A673 (cell line): ENCODE results near the gene PAX7.

Experiments used
- CTCF ChIP-seq: fragments of 300-800, 200-600 bp; sonication (generic); conservative IDR thresholded peaks from 2 replicates; pipeline ENCODE4 v1.5.1; 2017; ENCODE audit warnings: low read depth, mild to moderate bottlenecking, antibody characterized with exemption, low read length, moderate library complexity, mixed read lengths
- EZH2 ChIP-seq: fragments of 200-600 bp; sonication (generic); IDR thresholded peaks from 2 replicates; pipeline ENCODE4 v1.6.1; 2017; ENCODE audit warnings: borderline replicate concordance, low read depth, mild to moderate bottlenecking, mixed read lengths, antibody characterized with exemption, low read length; ENCODE audit not compliant: poor library complexity, severe bottlenecking

GRCh38 chr1:18796950-18797349, 166.3 kb downstream of the PAX7 start:
- TF ChIP-seq CTCF (no peak), EZH2 (no peak)
